ENCODE results near the gene TEDC2.

The TEDC2 gene

DNA sequence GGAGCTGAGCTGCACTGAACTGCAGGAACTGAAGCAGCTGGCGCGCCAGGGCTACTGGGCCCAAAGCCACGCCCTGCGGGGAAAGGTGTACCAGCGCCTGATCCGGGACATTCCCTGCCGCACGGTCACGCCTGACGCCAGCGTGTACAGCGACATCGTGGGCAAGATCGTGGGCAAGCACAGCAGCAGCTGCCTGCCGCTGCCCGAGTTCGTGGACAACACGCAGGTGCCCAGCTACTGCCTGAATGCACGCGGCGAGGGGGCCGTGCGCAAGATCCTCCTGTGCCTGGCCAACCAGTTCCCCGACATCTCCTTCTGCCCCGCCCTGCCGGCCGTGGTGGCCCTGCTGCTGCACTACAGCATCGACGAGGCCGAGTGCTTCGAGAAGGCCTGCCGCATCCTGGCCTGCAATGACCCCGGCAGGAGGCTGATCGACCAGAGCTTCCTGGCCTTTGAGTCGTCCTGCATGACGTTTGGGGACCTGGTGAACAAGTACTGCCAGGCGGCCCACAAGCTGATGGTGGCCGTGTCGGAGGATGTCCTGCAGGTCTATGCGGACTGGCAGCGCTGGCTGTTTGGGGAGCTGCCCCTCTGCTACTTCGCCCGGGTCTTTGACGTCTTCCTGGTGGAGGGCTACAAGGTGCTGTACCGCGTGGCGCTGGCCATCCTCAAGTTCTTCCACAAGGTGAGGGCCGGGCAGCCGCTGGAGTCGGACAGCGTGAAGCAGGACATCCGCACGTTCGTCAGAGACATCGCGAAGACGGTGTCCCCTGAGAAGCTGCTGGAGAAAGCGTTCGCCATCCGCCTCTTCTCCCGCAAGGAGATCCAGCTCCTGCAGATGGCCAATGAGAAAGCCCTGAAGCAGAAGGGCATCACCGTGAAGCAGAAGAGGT lies 36.6 kb downstream of the TEDC2 start:
- no peak for DNase-seq (ENCODE audit: low spot score in 2 of 2)
- Histone ChIP-seq H3K27me3 (ENCODE audit: low read depth) (no peaks in the 10 kb centered on the region), H3K4me1 (peaks cover 2% of the 10 kb centered on the region; the same call in 1 of the 2 replicates), H3K36me3 (replicated peaks) (peaks cover 13% of the 10 kb centered on the region), H3K9me3 (no peaks in the 10 kb centered on the region), H3K4me3 (no peak overlapping the region)
- in situ Hi-C loops (cut with MboI; ENCODE audit: low sequenced_read_pairs), result no loop called here

GRCh38 chr16:2497116-2497630 lies 37.3 kb downstream of the TEDC2 start:
- Histone ChIP-seq H3K27me3 (ENCODE audit: low read depth) (no peaks in the 10 kb centered on the region), H3K4me1 (peaks cover 5% of the 10 kb centered on the region; the same call in 1 of the 2 replicates), H3K9me3 (no peaks in the 10 kb centered on the region), H3K36me3 (replicated peaks) (peaks cover 13% of the 10 kb centered on the region), H3K4me3 (no peak overlapping the region)
- DNase-seq (ENCODE audit: low spot score in 2 of 2), result no peak
- in situ Hi-C loops (cut with MboI; ENCODE audit: low sequenced_read_pairs), result no loop called here

GRCh38 chr16:2497695-2498484 lies 38.0 kb downstream of the TEDC2 start:
- Histone ChIP-seq H3K4me1 (peaks cover 5% of the 10 kb centered on the region; the same call in 1 of the 2 replicates), H3K27me3 (ENCODE audit: low read depth) (no peaks in the 10 kb centered on the region), H3K9me3 (no peaks in the 10 kb centered on the region), H3K36me3 (replicated peaks) (peaks cover 13% of the 10 kb centered on the region), H3K4me3 (no peak overlapping the region)
- in situ Hi-C loops (cut with MboI; ENCODE audit: low sequenced_read_pairs), result no loop called here
- DNase-seq (ENCODE audit: low spot score in 2 of 2), result no peak

DNA sequence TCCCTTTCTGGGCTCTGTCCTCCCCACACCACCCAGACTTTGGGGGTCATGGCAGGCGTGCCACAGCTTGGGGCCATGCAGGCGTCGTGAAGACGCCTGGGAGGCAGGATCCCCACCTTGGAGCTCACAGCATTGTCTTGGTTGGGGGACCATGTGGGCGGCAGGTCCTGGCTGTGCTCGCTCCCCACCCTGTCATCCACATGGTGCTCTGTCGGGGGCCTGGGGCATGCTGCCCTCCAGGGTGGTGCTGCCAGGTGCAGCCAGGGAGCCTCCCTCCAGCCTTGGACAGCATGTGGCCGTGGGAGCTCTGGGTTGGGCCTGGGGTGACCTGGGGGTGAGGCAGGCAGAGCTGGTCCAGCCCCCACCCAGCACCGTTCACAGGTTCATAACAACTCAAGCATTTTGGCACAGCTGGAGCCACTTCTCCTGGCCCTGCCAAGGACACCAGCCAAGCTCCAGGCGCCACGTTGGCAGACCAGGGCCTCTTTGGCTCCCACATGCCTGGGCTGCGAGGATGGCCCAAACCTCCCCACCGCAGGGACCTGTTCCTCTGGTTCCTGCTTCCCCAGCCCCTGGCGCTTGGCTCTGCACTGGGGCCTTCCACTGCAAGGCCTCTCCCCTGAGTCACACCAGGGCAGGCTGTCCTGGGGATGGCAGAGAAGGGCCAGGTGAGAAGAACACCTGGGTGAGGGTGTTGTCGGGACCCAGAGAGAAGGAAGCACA lies 38.8 kb downstream of the TEDC2 start:
- peaks cover 13% of the 10 kb centered on the region for H3K36me3 ChIP-seq (replicated peaks)
- peaks cover 5% of the 10 kb centered on the region; the same call in 1 of the 2 replicates for H3K4me1 ChIP-seq
- no peak for DNase-seq (ENCODE audit: low spot score in 2 of 2)
- H3K4me3 ChIP-seq, result no peak overlapping the region
- in situ Hi-C loops (cut with MboI; ENCODE audit: low sequenced_read_pairs), result no loop called here
- no peaks in the 10 kb centered on the region for H3K9me3 ChIP-seq
- no peaks in the 10 kb centered on the region for H3K27me3 ChIP-seq (ENCODE audit: low read depth)

DNA sequence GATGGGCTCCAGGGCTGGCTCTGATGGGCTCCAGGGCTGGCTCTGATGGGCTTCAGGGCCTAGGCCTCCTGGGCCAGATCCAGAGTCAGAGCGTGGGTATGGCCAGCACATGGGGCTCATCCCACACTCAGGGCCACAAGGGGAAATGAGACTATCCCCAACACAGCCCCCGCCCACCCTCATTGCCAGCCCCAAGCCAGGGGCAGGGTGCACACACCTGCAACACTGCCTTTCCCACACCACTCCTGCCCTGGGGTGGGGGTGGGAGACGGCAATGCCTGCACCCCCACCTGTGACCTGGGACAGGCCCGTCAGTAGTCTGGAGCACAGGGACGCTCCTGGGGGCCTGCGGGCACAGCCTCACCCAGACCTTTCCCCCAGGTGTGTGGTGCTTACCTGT lies 39.5 kb downstream of the TEDC2 start:
- Histone ChIP-seq H3K9me3 (no peaks in the 10 kb centered on the region), H3K4me3 (no peak overlapping the region), H3K36me3 (replicated peaks) (peaks cover 13% of the 10 kb centered on the region), H3K4me1 (peaks cover 5% of the 10 kb centered on the region; the same call in 1 of the 2 replicates), H3K27me3 (ENCODE audit: low read depth) (no peaks in the 10 kb centered on the region)
- no peak for DNase-seq (ENCODE audit: low spot score in 2 of 2)
- in situ Hi-C loops (cut with MboI; ENCODE audit: low sequenced_read_pairs), result no loop called here

DNA sequence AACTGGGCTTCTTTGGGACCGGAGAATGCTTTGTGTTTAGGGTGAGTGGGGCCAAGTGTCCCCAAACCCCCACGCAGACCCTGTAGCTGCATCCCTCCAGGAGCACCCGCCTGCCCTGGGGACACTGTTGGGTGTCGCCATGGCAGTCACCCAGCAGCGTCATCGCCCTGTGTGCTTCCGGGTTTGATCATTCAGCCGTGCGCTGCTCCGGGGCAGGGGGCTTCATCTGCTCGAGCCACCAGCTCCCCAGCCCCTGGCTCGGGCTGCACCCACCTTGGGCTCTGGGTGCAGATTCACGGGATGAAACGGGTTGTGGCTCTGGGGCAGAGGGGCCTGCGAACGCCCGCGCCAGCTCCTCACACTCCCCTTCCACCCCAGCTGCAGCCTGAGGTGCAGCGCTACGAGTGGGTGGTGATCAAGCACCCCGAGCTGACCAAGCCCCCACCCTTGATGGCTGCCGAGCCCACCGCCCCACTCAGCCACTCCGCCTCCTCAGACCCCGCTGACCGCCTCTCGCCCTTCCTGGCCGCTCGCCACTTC lies 40.1 kb downstream of the TEDC2 start:
- Histone ChIP-seq H3K4me3 (no peak overlapping the region), H3K36me3 (replicated peaks) (peaks cover 13% of the 10 kb centered on the region)
- in situ Hi-C loops (cut with MboI; ENCODE audit: low sequenced_read_pairs), result loop anchor here (25.0 kb wide), 1 partner anchor 513 kb away; the partner anchor contains the start of genes GFER, NOXO1 and SYNGR3

GRCh38 chr16:2500430-2500917 lies 40.6 kb downstream of the TEDC2 start:
- Histone ChIP-seq H3K27me3 (ENCODE audit: low read depth) (no peaks in the 10 kb centered on the region), H3K36me3 (replicated peaks) (peaks cover 13% of the 10 kb centered on the region), H3K4me1 (peaks cover 5% of the 10 kb centered on the region; the same call in 1 of the 2 replicates), H3K4me3 (no peak overlapping the region), H3K9me3 (no peaks in the 10 kb centered on the region)
- DNase-seq (ENCODE audit: low spot score in 2 of 2), result no peak
- in situ Hi-C loops (cut with MboI; ENCODE audit: low sequenced_read_pairs), result loop anchor here (25.0 kb wide), 1 partner anchor 513 kb away; the partner anchor contains the start of genes GFER, NOXO1 and SYNGR3

More for the DNA sequence above, 40.1 kb downstream of the TEDC2 start:
- Histone ChIP-seq H3K9me3 (no peaks in the 10 kb centered on the region), H3K4me1 (peaks cover 5% of the 10 kb centered on the region; the same call in 1 of the 2 replicates), H3K27me3 (ENCODE audit: low read depth) (no peaks in the 10 kb centered on the region)
- no peak for DNase-seq (ENCODE audit: low spot score in 2 of 2)

- in situ Hi-C loops (cut with MboI; ENCODE audit: low sequenced_read_pairs), result loop anchor here (25.0 kb wide), 1 partner anchor 514 kb away; the partner anchor contains the start of genes GFER, NOXO1 and SYNGR3
- DNase-seq (ENCODE audit: low spot score in 2 of 2), result peak; percentile 73 to 92
- Histone ChIP-seq H3K36me3 (replicated peaks) (peaks cover 13% of the 10 kb centered on the region), H3K4me3 (peak overlapping the region; percentile 21), H3K4me1 (peaks cover 5% of the 10 kb centered on the region; the same call in 1 of the 2 replicates), H3K27me3 (ENCODE audit: low read depth) (no peaks in the 10 kb centered on the region), H3K9me3 (no peaks in the 10 kb centered on the region)
Observed at GRCh38 chr16:2500918-2501750, 41.2 kb downstream of the TEDC2 start.

DNA sequence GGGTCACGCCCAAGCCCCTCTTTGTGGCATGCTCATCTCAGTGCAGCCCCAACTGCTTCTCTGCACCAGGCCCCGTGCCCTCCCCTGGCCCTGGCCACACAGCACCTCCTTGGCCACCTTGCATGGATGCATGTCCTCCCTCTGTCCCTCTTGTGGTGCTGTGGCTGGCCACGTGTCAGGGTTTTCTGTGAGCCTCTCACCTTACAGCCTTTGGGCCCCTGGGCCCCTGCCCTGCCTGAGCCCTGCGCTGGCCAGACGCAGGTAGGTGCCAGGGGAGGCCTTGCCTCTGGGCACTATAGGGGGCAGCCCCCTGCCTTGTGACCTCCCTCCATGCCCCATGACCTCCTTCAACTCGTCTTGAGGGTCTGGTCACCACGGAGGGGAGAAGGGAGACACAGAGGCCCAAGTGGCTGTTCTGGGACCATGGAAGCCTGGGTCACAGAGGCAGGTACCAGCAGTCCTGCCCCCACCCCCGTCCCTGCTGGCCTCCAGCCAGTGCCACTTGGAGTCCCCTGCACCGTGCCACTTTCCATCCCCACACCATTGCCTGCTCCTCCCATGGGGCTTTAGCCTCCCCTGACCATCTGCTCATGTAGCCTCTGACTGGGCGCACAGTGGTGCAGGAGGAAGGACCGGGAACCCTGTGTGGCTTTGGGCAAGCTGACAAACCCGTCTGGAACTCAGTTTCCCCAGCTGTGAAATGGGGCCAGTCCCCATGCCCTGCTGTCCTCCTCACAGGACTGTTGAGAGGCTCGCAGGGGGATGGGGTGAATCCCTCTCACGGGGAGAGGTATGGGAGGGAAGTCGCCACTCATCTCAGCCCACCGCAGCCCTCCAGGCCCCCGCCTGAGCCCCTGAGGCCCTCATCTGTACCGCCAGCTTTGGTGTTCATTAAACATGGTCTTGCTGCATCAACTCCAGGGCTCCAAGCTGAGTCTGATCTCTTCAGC lies 42.3 kb downstream of the TEDC2 start:
- in situ Hi-C loops (cut with MboI; ENCODE audit: low sequenced_read_pairs), result loop anchor here (25.0 kb wide), 1 partner anchor 515 kb away; the partner anchor contains the start of genes GFER, NOXO1 and SYNGR3
- Histone ChIP-seq H3K4me1 (peaks cover 5% of the 10 kb centered on the region; the same call in 1 of the 2 replicates), H3K27me3 (ENCODE audit: low read depth) (no peaks in the 10 kb centered on the region), H3K36me3 (replicated peaks) (peaks cover 3% of the 10 kb centered on the region), H3K4me3 (no peak overlapping the region), H3K9me3 (no peaks in the 10 kb centered on the region)
- DNase-seq (ENCODE audit: low spot score in 2 of 2), result no peak

GRCh38 chr16:2505695-2506094 lies 45.8 kb downstream of the TEDC2 start:
- no peaks in the 10 kb centered on the region for H3K9me3 ChIP-seq
- no peak overlapping the region for H3K4me3 ChIP-seq
- DNase-seq (ENCODE audit: low spot score in 2 of 2), result no peak
- no peaks in the 10 kb centered on the region for H3K27me3 ChIP-seq (ENCODE audit: low read depth)
- H3K4me1 ChIP-seq, result peaks cover 5% of the 10 kb centered on the region; the same call in 1 of the 2 replicates
- H3K36me3 ChIP-seq (replicated peaks), result no peaks in the 10 kb centered on the region
- in situ Hi-C loops (cut with MboI; ENCODE audit: low sequenced_read_pairs), result loop anchor here (25.0 kb wide), 1 partner anchor 518 kb away; the partner anchor contains the start of genes GFER, NOXO1 and SYNGR3

- in situ Hi-C loops (cut with MboI; ENCODE audit: low sequenced_read_pairs), result loop anchor here (25.0 kb wide), 1 partner anchor 520 kb away; the partner anchor contains the start of genes GFER, NOXO1 and SYNGR3
- Histone ChIP-seq H3K27me3 (ENCODE audit: low read depth) (no peaks in the 10 kb centered on the region), H3K36me3 (replicated peaks) (no peaks in the 10 kb centered on the region), H3K9me3 (no peaks in the 10 kb centered on the region), H3K4me1 (no peaks in the 10 kb centered on the region), H3K4me3 (no peak overlapping the region)
- DNase-seq (ENCODE audit: low spot score in 2 of 2), result no peak
Observed at GRCh38 chr16:2507052-2507659, 47.2 kb downstream of the TEDC2 start.

Data from HAP-1 (cell line).